Testis (tissue), 3 donors: ENCODE results near the gene NEURL4. TPM values are rescaled to one million over a fixed set of nuclear protein-coding genes. Genes with fewer than 3 reads are reported as not detected.
A peak's percentile ranks its signal among the peaks of the same experiment; 100 is the strongest.

Source experiments
- DNase-seq: peaks from one replicate; pipeline ENCODE4 v3.0.0-alpha.2; 2019
- H3K27ac ChIP-seq, 2 donors: fragments of 200-600 bp; sonication (generic); one replicate each; pipeline ENCODE4 v1.5.1; 2019
- H3K27me3 ChIP-seq: fragments of 200-600 bp; sonication (generic); one replicate; pipeline ENCODE4 v1.5.1; 2019
- H3K36me3 ChIP-seq: fragments of 200-600 bp; sonication (generic); one replicate; pipeline ENCODE4 v1.5.1; 2017; ENCODE audit warnings: low read depth; ENCODE audit errors: missing control alignments
- H3K4me1 ChIP-seq: fragments of 200-600 bp; sonication (generic); one replicate; pipeline ENCODE4 v1.5.1; 2019
- H3K4me3 ChIP-seq, 2 donors: fragments of 200-600 bp; sonication (generic); one replicate each; pipeline ENCODE4 v1.5.1; 2017 to 2019
- H3K9me3 ChIP-seq: fragments of 200-600 bp; sonication (generic); one replicate; pipeline ENCODE4 v1.5.1; 2017
- POLR2A ChIP-seq: fragments of 450-650 bp; IDR thresholded peaks from one replicate; pipeline ENCODE4 v1.6.1; 2017; ENCODE audit warnings: antibody characterized with exemption, mild to moderate bottlenecking, moderate library complexity
- WGBS, 2 donors: methylation state at CpG; one replicate each; pipeline ENCODE4 v1.1.5; 2018; 5-methylcytosine and 5-hydroxymethylcytosine counted together
- intact Hi-C: fragments of 100-400 bp; cut with DNase I; formaldehyde crosslinking; loops from one replicate; pipeline ENCODE4 v1.15.1; 2023; ENCODE audit warnings: low total_unique reads
- polyA plus RNA-seq: library from polyadenylated mRNA; stranded (reverse); fragments of 350-450 nt; fragmentation: Illumina TruSeq; extraction: RNeasy Lipid Tissue Mini Kit (QIAGEN cat#74804); gene quantifications from one replicate; pipeline ENCODE4 v1.2.3, GENCODE V29; 2014; ENCODE audit warnings: low read depth, low replicate concordance; ENCODE audit not compliant: insufficient read depth
- total RNA-seq, 2 donors: library from RNA; depleted of rRNA; stranded (reverse); fragments of >200 nt; gene quantifications; one replicate each; pipeline ENCODE4 v1.2.3, GENCODE V29; 2016
- TF ChIP-seq, protein P1 (sequence below), 3 experiments: fragments of 450-650 bp in 2 of 3; fragments of 200-600 bp in 1 of 3; sonication (generic) in 1 of 3; IDR thresholded peaks; one replicate each; pipeline ENCODE4 v1.5.1; 2016 to 2019; ENCODE audit warnings: antibody characterized with exemption in 3 of 3, mild to moderate bottlenecking in 2 of 3, moderate library complexity in 1 of 3

The NEURL4 gene
- total and polyA plus RNA-seq, 3 donors from 2014 or later, result 34.5 to 50.6 (median 38.3) TPM

DNA sequence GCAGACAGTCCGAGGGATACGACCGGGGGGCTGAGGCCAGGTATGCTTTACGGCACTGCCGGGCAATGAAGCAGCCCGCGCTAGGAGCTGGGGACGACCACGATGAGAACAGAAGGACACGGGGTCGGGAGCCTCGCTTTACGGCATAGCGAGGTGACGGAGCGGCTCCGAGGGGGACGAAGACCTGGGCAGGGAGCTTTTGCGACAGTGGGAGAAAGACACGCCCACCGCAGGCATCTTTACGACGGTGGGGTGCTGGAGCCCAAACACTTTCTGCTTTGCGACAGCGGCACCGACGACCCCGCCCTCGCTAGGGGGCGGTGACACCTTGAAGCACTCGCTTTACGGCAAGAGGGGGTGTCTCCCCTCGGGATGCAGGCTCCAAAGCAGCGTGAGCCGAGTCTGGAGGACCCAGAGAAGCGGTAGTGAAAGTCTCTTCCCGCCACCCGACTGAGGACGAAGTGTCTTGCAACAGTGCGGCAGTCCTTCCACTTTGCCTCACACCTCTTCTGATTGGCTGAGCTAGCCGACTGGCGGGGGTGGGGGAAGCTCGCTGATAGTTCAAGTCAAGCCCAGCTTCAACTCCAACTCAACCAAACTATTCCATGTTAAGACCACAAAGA lies 350 bp upstream of the NEURL4 start:
- H3K9me3 ChIP-seq, result no peaks in the 10 kb centered on the region
- no peaks in the 10 kb centered on the region for H3K36me3 ChIP-seq
- H3K27ac ChIP-seq, result peak overlapping the region; percentile 80 to 92
- peaks cover 14% of the 10 kb centered on the region for H3K4me1 ChIP-seq
- peak; percentile 99 for DNase-seq
- peak overlapping the region; percentile 80 to 92 for H3K4me3 ChIP-seq
- intact Hi-C loops, result no loop called here
- WGBS, 2 donors, result 0% methylated on average over 9 to 43 of the region's 43 CpGs
- TF ChIP-seq POLR2A, result no peak
- TF ChIP-seq, protein P1, sequence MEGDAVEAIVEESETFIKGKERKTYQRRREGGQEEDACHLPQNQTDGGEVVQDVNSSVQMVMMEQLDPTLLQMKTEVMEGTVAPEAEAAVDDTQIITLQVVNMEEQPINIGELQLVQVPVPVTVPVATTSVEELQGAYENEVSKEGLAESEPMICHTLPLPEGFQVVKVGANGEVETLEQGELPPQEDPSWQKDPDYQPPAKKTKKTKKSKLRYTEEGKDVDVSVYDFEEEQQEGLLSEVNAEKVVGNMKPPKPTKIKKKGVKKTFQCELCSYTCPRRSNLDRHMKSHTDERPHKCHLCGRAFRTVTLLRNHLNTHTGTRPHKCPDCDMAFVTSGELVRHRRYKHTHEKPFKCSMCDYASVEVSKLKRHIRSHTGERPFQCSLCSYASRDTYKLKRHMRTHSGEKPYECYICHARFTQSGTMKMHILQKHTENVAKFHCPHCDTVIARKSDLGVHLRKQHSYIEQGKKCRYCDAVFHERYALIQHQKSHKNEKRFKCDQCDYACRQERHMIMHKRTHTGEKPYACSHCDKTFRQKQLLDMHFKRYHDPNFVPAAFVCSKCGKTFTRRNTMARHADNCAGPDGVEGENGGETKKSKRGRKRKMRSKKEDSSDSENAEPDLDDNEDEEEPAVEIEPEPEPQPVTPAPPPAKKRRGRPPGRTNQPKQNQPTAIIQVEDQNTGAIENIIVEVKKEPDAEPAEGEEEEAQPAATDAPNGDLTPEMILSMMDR (IDR thresholded peaks at IDR 0.05), result peak in 2 of 3 experiments; percentile 14 to 26
- H3K27me3 ChIP-seq, result no peaks in the 10 kb centered on the region

DNA sequence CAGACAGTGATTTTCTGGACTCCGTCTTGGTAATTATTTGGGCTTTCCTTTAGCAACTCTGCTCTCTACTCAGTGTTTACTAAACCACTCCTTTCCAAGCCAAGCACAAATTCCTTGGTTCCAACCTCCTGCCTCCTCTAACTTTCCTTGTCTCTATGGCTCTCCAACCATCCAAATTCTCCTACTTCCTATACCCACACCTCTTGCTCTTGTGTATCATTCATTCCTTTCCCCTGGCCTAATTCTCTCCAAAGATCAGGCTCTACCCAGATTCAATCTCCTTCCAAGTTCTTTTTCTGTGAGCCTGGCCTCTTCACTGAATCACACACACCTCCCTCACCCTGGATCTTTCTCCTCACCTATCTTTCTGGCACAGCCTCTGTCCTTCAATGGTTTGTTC lies 1.1 kb downstream of the NEURL4 start:
- 67 to 75% methylated on average over 1 of the region's 1 CpG for WGBS, 2 donors
- TF ChIP-seq, protein P1 (IDR thresholded peaks at IDR 0.05), result no peak
- no peak for TF ChIP-seq POLR2A
- intact Hi-C loops, result no loop called here
- Histone ChIP-seq H3K4me1 (peaks cover 14% of the 10 kb centered on the region), H3K27me3 (no peaks in the 10 kb centered on the region), H3K27ac (no peak overlapping the region), H3K9me3 (no peaks in the 10 kb centered on the region), H3K4me3 (peak overlapping the region in 1 of 2 donors; percentile 80), H3K36me3 (no peaks in the 10 kb centered on the region)
- no peak for DNase-seq

DNA sequence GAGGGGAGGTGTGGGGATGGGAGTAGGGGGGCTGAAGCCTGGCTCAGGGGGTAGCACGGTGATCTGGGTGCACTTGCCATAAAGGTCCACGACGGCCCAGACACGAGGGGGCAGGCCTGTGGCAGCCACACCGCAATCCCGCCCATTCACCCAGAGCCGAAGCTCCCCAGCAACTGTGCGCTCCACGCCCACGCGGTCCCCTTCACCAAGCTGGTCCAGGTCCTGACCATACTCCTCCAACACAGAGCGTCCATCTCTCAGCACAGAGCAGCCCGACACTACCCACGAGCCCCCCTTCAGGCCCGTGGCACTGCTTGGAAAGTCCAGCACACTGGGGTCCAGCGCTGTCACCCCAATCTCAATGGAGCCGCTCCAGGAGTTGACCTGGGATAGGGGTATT lies 1.6 kb downstream of the NEURL4 start:
- Histone ChIP-seq H3K36me3 (no peaks in the 10 kb centered on the region), H3K27me3 (no peaks in the 10 kb centered on the region), H3K4me1 (peaks cover 14% of the 10 kb centered on the region), H3K4me3 (no peak overlapping the region), H3K27ac (no peak overlapping the region), H3K9me3 (no peaks in the 10 kb centered on the region)
- 77 to 84% methylated on average over 2 to 17 of the region's 17 CpGs for WGBS, 2 donors
- intact Hi-C loops, result no loop called here
- no peak for DNase-seq
- TF ChIP-seq POLR2A, result no peak
- TF ChIP-seq, protein P1 (IDR thresholded peaks at IDR 0.05), result no peak

DNA sequence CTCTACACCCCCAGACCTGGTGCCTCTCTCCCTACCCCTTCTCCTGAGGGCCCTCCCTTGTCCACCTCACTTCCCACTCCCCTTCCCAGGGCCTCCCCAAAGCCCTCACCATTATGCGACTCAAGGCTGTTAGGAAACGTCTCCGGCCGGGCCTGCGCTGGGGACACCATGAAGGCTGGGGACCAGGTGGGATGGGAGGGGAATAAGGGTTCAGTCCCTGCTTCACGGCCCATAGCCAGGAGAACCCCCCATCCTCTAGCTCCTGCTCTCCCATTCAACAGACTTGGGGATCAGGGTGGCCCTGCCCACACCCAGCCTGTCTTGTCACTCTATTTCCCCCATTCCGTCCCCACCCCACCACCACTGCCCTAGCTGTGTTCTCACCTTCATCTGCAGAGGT lies 2.1 kb downstream of the NEURL4 start:
- Histone ChIP-seq H3K27ac (no peak overlapping the region), H3K9me3 (no peaks in the 10 kb centered on the region), H3K4me1 (peaks cover 14% of the 10 kb centered on the region), H3K27me3 (no peaks in the 10 kb centered on the region), H3K36me3 (no peaks in the 10 kb centered on the region), H3K4me3 (no peak overlapping the region)
- no peak for TF ChIP-seq POLR2A
- TF ChIP-seq, protein P1 (IDR thresholded peaks at IDR 0.05), result no peak
- no peak for DNase-seq
- 86 to 88% methylated on average over 7 of the region's 7 CpGs for WGBS, 2 donors
- intact Hi-C loops, result no loop called here

DNA sequence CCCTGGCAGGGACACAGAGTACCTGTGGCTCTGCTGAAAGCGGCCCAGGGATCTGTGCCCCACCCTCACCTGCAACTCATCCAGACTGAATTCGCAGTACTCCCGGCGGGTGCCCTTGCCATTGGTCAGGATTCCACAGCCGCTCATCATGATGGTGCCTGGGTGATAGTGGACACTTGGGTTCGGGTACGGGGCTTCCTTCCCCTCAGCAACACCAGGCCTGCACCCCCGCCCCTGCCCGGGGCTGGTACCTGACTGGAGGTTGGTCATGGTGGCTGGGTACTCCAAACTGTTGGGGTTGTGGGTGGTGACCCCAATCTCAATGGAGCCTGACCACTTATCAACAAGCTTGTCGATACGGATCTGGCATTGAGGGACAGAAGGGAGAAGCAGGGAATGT lies 2.9 kb downstream of the NEURL4 start:
- TF ChIP-seq, protein P1 (IDR thresholded peaks at IDR 0.05), result no peak
- TF ChIP-seq POLR2A, result no peak
- Histone ChIP-seq H3K36me3 (no peaks in the 10 kb centered on the region), H3K9me3 (no peaks in the 10 kb centered on the region), H3K4me1 (peaks cover 14% of the 10 kb centered on the region), H3K27ac (no peak overlapping the region), H3K27me3 (no peaks in the 10 kb centered on the region), H3K4me3 (no peak overlapping the region)
- 90 to 93% methylated on average over 3 to 10 of the region's 11 CpGs for WGBS, 2 donors
- DNase-seq, result no peak
- intact Hi-C loops, result no loop called here
